NCI-H128 (cell line): ENCODE data around the gene MPP3.

ENCODE experiments used
- DNase-seq: peaks from one replicate; lab custom pipeline; 2025; ENCODE audit not compliant: unreplicated experiment; lab: John Stamatoyannopoulos, UW

The MPP3 gene

DNA sequence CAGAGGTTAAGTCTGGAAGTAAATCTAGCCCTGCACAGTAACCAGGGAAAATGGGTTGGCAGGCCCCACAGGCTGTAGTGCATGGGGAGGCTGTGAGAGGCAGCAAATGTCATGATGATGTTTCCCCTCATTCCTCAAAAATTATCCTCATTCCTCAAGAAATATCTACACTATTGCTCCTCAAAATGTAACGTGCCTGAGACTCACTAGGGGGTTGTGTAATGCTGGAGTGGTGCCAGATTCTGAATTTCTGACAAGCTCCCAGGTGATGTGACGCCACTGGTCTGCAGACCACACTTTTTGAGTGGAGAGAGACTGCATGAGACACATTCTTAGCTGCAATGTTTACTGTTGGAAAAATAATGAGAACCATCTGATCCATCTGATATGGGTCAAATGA lies 1.2 kb upstream of the MPP3 start:
- DNase-seq, result no peak

DNA sequence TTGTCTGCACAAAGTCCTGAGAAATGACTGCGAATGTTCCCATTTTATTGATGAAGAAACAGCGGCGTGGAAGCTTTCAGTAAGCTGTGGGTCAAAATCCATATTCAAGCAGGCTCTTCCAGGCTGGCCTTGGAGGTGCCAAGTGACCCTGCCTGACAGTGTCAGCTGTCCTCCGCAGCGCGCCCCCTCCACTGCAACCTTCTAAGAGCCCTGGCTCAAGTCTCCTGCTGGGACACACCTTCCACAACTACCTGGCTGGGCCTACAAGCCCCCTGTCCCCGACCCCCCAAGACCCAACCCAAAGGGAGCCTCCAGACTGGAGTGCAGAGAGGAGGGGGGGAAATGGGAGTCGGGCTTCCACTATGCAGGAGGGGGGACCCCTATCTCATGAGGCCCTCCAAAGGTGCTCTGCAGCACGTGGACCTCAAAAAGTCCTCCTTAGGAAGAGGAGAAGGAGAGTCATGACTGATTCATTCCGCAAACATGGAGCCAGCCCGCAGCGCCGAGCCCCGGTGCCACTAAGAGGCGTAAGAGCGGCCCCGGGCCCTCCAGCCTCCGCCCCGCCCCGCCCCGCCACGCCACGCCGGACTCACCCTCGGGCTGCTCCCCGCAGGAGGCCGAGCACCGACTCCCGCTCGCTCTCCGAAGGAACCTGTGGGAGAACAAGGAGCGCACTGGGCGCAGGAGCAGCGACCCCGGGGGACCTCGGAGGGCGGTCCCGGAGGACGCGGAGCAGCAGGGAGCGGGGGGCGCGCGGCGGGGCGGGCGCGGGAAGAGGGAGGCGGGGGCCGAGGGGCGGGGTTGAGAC lies 574 bp downstream of the MPP3 start:
- no peak for DNase-seq

DNA sequence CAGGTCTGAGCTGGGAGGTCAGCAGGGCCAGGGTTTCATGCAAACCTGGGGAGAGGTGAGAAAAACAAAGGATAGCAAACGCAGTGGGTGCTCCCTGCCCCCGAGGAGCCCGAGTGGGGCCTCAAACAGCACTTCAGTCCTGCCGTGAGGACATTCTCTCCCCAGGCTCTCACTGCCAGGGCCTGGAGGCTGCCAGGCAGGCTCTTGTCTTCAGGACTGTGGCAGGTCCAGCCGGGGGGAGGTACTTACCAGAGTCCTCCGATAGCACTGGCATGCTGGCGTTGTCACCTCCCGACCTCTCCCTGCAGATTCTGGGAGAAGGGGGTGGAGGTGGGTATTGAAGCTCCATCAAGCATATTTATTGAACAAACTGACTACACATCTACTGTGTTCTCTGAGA lies 1.3 kb downstream of the MPP3 start:
- no peak for DNase-seq

DNA sequence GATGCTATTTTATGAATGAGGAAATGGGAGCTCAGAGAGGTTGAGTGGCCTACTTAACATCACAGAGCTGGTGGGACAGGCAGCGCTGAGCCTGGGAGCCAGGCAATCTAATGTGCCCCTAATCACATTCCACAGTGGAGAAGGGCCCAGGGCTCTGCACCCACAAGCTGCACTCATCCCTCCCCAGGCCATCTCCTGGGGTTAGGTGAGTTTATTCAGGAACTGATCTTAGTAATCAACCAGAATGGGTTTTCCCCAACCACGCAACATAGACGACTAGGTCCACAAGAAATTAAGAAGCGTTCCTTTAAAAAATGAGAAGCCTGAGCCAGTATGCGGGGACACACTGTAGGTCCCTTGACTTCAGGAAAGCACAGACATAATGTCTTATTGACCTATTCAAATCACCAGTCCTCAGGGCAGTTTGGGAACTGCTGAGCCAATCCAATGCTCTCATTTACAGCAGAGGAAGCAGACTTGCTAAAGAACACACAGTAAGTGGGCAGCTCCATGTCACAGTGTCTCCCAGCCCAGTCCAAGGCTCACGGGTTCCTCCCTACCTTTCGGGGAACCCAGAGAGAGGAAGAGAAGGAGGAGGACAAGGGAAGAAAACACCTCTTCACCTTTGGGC lies 2.3 kb downstream of the MPP3 start:
- DNase-seq, result no peak

DNA sequence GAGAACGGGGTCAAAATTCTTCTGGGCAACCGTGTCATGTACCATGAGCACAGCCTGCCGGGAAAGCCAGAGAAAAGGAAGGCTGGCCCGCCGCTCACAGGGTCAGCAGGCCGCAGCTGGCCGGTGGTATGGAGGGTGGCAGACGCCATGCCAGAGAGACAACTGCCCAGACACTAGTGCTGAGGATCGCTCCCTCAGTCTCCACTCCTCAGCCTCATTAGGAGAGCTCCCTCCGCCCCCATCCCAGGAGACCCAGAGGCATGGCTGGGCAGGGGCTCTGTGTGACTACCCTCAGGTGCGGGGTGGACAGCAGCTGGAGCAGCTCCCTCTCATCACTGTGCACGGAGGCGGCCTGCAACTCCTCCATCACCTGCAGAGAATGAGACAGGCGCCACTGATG lies 3.2 kb downstream of the MPP3 start:
- DNase-seq, result no peak

DNA sequence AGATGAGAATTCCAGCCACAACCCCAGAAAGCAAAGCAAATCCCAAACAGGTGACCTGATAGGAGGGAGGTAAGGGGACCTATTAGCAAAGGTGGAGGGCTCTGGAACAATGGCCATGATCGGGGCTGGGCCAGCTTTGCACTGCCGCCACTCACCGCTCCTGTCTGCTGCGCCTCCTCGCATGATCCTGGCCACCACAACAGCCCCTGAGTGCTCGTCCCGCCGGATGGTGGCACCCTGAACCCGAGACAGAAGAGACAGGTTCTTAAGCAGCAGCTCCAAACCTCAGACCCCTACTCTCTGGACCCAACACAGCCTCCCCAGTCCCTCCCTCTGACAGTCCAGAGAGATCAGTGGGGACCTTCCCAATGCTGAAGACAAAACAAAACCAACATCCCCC lies 5.3 kb downstream of the MPP3 start:
- DNase-seq, result no peak

DNA sequence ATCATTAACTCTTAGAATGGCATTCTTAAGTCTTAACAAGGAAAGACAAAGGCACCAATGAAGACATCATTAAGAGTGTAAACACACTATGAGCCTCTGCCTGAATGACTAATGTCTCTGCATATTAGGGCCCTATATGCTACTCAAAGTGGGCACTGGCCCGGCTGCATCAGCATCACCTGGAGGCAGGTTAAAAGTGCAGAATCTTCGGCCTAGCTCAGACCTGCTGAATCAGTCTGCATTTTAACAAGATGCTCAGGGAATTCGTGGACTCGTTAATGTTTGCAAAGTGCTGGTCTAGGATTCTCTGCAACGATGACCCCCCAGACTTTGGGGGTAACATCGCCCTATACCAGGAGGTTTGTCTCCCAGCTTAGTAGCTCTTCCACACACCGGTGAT lies 6.7 kb downstream of the MPP3 start:
- DNase-seq, result no peak

DNA sequence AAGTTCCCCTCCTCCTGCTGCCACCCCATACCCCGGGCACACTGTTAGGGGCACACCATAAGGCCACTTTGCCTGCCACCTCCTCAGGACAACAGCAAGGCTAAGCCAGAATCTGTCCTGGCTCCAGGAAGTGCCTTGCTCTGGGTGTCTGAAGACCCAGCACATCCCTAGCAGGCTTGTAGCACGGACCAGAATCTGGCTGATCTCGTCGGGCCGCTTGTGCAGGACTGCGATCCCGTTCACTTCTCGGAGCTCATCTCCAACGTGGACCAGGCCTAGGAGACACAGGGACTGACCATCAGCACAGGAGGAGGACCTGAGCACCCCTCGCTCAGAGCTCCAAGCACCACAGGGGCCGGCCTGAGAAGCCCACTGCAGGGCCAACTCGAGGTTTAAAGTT lies 7.4 kb downstream of the MPP3 start:
- no peak for DNase-seq

DNA sequence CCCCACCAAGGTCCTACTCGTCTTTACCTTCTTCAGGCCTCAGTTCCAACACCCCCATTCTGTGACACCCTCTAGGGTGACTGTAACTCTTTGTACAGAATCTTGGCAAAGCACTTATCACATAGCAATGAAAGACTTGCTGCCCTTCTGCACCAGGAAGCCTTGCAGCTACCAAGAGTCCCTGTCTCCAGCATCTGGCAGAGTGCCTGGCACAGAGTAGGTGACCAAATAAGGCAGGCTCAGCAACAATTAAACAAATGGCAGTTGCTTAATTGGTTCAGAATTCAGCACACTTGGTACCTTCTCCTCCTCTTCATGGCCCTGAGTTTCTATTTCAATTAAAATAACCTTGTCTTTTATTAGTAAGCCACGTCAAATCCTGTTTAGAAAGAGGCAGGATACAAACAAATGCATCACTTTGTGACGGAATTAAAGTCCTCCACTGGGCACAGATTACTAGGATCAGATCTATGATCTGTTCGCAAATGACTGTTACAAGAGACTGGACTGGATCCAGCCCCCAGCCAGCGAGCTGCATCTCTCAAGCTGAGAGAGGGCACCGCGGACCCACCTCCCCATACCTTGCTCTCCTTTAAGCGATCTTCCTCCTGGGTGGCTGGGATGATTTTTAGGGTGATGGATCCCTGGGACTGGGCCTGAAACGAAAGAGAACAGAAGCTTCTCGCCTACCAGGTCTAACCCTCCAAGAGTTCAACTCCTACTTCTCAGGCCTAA lies 9.4 kb downstream of the MPP3 start:
- DNase-seq, result no peak

DNA sequence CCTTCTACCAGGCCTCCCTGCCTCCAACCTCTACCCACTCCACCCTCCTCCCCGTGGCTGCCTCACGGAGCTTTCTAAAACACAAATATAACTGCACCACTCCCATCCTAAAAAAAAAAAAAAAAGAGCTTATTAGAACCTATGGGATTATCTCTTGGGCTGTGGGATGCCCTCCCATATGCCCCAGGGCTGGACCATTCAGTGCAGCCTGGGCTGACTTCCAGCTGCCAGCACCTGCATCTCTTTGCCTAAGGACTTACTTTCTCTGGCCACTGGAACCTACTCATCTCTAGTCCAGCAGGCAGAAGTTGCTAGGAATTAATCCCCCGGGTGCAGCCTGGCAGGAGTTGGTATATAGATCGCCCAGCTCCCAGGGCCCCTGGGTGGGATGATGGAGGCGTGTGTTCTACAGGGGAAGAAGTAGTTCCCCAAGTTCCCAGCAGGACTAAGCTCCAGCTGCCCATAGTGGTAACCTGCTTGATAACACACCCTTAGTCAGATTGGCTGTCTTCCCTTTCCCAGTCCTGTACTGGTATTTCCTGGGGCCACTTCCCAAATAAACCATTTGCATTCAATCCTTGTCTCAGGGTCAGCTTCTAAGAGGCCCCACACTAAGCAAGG lies 10.3 kb downstream of the MPP3 start:
- no peak for DNase-seq

DNA sequence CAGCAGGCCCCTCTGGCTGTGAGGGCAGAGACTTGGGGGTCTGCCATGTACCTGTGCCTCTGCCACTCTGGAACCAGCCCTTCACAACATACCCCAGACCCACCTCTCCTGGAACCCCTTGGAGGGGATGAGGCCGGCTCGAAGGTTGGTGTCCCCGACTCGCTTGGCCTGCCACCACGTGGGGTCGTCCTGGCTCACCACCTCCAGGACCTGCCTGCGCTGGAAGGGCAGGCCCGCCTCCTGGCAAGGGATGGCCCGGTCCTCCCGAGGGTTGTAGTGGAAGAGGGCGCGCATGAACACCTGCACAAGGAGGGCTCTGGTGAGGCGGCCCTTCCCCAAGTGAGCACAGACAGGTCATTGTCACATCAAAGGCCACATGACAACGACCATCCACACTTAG lies 12.2 kb downstream of the MPP3 start:
- no peak for DNase-seq

DNA sequence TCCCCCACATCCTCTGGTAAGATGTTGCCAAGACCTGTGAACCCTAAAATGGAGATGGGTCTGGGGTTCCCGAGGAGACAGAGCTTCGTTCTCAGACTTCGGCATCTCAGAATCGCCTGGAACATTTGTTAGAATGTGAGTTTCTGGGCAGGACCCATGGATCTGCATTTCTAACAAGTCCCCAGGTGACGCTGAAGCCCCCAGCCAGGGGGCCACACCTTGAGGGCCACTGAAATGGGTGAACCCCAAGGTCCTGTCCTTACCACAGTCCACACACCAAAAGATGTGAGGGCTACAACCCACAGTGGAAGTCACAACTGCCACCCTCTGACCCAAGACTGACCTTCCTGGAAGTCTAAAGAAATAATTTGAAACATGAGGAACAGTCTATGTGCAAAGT lies 14.0 kb downstream of the MPP3 start:
- no peak for DNase-seq

DNA sequence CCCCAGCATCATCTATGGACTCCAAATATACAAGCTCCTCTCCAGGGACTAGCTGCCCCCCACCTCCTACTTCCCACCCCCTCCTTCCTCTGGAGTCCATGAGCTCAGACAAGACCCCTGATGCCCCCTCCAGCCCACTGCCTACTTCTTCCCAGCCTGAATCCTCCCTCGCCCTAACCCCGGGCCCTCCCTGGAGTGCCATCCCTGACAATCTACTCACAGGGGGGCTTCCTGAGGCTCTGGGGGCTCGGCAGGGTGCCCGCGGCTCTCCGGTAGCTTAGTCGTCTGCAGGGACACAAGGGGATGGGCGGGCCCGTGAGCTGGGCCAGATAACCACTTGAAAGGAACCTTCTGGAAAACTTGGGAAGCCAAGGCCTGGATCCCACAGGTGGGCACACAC lies 15.1 kb downstream of the MPP3 start:
- DNase-seq, result no peak

DNA sequence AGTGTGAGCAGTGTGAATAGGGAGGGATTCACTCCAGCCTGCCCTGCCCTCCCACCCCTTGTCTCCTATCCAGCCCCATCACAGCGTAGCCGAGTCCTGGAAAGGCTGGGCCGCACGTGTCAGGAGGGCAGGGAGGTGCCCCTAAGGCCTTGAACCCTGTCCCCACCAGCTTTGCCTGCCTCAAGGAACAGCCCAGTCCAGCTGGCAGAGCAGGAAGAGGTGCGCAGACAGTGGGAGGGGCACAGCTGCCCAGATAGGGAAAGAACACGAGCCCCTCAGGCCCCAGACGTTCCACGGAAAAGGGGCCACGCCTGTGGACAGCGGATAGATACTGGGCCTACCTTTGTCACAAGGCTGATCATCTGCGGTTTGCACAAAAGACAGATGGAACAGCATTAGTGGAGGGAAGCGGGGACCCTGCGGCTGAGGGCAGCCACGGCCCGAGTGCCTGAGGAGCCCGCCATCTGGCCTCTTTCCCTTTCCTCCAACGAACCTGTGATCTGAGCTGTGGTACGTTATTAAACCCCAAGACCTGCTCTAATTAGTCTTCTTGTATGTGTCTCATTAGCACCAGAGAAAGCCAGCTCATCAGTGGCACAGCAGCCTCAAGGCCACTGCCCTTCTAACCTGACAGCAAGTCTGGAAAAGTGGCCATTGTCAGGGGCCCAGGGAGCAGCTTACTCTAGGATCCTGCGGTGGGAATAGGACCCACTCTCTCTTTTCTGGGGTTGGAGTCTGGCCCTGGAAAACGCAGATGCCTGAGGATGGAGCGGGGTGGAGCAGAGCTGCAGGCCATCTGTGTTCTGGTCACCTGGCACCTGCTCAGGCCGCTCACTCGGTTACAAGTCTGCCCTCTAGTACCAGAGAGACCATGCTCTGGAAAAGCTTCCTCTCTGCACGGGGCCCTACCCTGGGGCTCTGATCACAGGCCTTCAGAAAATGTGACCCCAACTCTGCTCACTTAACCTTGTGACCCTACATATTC lies 16.3 kb downstream of the MPP3 start:
- no peak for DNase-seq

DNA sequence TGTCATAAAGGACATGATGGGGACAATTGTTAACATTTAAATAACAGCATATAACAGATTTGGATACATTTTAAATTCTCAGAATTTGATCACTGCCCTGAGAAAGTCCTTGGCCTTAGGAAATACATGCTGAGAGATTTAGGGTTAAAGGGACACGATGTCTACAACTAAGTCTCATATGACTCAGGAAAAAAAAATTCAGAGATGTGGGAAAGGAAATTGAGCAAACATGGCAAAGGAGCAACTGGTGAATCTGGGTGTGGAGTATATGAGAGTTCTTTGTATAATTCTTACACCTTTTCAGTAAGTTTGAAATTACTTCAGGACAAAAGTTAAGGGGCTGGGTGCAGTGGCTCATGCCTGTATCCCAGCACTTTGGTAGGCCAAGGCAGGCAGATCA lies 18.2 kb downstream of the MPP3 start:
- no peak for DNase-seq

DNA sequence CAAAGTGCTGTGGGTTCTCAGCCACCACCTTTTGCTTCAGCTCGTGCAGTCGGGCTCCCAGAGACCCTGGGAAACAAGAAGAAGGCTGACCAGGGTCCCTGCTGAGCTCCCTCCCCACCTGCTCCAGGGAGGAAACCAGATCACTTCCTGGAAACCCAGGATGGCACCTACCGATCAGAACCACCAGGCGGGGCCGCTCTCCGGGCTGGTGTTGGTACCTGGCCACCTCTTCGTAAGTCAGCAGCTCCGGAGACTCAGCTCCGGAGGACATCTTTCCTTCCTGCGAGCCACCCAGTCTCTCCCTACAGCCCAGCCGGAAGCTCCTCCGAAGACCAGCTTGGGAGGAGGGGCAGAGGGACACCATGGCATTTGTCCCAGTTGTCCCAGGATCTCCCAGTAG lies 18.9 kb downstream of the MPP3 start:
- DNase-seq, result no peak

DNA sequence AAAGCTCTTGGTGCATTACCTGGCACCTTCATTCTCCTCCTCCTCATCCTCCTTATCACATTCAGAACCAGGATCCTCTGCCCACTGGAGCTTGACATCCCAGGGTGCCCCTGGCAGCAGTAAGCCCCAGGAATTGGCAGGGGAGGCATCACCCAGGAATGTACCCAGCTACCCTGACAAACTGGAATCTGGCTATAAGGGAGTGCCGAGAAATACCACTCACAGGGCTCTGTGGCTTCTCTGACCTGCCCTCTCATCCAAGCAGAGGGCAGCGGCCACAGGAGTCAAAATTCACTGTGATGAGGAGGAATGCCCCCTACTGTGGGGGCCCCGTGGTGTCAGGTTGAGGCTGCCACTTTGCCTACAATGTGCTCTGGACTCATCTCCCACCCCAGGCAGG lies 19.6 kb downstream of the MPP3 start:
- DNase-seq, result no peak

DNA sequence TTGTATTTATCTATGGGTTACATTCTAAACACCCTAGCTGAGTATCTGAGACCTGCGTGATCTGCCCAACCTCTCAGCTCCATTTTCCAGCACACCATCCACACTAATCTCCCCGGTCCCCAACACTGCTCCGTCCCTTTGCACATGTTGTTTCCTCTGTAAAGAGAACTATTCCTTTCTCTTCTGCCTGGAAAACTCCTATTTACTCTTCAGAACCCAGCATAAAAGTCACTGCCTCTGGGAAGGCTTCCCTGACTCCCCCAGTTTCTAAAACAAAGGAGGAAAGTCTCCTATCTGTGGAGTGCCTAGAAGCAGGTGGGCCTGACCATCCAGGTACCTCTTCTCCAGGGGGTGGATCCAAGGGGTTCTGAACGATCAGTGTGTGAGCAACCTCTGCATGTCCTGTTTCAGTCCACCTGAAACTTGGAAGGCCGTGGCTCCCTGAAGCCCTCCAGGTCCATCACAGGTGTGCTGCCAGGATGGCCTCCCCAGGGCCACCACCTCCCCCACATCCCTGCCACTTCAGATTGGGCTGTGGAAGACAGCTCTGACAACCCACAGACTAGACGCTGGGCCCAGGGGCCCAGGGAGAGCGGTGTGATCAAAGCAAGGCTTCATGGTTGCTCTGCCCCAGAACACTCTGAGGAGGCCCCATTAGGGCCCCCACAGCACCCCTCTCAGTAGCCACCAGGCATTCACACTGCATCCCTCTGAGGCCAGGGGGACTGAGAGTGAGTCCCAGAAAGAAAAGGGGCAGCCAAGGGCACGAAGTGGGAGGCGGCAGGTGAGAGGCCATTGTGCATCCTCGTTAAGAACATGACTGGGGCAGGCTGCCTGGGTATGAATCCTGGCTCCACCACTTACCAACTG lies 20.3 kb downstream of the MPP3 start:
- no peak for DNase-seq

DNA sequence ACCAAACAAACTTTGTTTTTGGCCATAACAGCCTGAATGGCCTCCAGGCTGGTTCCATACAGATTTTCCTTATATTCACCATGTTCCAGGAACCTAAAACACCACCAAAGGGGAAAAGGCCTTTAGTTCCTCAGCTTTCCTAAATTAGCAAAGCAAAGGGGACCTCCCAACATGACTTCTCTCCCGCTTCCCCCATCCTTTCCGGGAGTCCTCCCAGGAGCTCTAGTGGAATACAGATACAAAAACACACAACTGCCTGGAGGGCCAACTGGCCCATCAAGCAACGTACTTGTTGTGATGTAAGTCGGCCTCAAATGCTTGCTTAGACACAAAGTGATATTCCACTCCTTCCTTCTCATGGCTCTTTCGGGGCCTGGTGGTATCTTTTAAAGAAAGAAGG lies 22.1 kb downstream of the MPP3 start:
- no peak for DNase-seq

DNA sequence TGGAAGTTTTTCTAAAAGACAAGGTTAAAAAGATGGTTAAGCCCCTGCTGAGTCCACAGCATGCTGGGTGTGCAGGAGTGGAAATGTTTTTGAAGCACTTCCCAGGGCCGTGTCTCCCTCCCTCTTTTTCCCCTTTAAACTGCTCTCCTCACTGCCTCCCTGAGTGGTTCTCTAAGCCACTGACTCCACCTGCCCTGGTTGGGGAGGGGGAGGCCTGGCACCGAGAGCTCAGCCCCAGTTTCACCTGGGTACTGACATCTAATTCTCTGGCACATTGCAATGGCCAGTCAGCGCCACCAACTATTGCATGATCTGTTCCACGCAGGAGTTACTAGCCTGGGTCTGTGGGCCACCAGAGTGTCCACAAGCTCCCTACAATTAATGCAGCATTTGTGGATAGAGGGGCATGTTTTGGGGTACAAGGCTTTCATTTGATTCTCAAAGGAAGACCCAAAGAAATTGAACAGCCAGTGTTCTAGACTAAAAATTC lies 22.7 kb downstream of the MPP3 start:
- DNase-seq, result no peak
